HG02852 (cell line): ENCODE measurements around the gene PNLIPRP2.

Source experiments
- ATAC-seq: cut with Tn5 transposase; IDR thresholded peaks from one replicate; pipeline ENCODE4 v1.9.1; 2021; ENCODE audit warnings: mild to moderate bottlenecking, moderate library complexity; ENCODE audit not compliant: unreplicated experiment

PNLIPRP2 gene

DNA sequence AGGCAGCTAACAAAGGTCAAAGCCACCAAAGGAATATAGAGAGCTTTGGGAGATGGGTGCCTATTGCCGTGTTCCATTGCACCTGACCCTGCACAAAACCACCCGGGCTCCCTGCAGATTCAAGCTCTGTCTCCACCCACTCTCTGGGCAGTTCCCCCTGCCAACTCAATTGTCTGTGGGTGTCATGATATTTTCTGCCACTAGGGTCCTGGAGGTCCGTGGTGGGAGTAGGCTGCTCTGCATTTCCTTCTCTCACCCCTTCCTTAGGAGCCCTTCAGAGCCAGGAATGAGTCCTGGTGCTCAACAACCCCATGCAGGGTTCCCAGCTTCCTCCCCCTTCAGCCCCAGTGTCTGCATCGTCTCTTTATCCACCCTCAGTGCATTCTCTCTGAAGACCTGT, 34.1 kb downstream of the PNLIPRP2 start:
- ATAC-seq = no peak

DNA sequence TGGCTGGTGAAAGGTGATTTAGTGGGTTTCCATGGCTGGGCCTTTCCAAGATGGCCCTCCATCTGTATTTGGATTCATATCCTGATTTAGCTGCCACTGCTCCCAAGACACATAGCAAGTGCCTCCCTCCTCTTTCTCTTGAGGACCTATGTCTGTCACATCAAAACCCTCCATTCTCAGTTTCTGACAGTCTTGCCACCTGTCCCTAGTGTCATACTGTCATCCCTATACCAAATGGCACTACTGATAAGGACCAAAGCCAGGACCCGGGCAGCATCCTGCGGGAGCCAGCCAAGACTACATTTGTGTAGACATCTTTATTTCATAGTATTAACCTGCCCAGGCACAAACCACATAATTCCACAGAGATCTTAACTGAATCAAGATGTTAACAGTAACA, 34.8 kb downstream of the PNLIPRP2 start:
- ATAC-seq = no peak

DNA sequence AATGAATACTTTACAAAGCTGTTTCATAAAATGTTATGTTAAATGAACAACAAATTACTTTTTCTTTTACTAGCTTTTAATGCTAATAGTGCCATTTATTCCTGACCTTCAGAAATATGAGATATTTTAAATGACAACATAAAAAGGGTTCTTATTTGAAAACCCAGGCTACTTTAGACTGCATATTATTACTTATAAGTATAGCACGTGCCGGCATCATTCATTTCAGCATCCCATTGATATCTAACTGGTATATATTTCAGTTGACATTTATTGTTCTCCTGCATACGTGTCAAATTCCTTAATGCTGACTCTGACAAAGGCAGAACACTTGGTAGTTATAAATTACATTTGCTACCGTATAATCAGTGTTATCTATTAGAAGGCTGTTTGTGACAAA, 35.3 kb downstream of the PNLIPRP2 start:
- no peak for ATAC-seq

DNA sequence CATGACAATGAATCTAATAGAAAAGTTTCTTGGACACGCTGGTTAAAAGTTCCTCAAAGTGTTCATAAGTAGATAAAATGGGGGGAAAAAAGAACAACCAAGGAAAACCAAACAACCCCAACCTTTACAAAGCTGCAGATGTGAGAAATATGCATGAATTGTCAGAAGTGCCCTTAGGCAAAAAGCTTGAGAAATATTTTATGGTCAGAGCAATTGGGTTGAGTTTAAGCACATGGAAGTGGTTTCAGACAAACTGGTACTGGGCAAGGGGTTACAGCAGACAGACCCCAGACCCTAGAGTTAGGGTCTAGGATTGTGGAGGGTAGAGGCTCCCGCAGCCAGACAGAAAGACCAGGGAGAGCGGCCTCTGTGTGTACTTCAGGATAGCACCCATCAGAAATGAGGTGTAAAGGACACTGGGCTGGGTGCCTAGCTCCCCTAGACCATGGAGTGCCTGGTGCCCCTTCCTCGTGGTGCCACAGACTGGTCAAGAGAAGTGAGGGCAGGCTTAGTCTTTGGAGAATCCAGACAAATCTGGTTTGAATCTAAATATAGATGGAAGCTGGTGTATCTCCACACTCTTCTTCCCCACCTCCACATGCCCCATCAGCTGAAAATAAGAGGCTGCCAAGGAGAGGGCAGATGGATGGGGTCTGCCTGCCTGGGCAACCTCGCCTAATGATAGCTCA, 37.3 kb downstream of the PNLIPRP2 start:
- no peak for ATAC-seq

DNA sequence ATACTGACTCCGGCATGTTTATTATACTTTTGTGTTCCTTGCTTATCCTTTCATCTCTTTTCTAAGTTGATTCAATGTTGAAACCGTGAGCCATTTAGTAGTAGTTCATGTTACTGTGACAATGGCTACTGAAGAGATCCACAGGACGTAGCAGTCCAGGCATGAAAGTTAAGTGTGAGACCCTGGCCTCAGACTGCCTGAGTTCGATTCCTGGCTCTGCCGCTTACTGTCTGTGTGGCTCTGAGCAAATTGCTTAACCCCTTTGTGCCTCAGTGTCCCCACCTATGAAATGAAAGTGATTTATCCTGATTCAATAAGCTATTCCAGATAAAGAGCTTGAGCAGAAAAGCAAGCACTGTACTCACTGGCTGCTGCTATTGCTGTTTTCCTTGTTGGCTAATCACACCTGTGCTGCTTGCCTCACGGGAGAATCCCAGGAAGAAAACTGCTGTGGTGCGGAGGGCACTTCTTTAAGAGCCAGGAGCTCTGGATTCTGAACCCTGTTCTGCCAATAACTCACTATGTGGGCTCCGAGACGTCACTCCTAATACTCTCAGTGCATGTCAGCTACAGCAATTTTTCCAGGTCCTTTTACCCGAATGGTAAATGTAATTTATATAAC, 38.4 kb downstream of the PNLIPRP2 start:
- no peak for ATAC-seq

DNA sequence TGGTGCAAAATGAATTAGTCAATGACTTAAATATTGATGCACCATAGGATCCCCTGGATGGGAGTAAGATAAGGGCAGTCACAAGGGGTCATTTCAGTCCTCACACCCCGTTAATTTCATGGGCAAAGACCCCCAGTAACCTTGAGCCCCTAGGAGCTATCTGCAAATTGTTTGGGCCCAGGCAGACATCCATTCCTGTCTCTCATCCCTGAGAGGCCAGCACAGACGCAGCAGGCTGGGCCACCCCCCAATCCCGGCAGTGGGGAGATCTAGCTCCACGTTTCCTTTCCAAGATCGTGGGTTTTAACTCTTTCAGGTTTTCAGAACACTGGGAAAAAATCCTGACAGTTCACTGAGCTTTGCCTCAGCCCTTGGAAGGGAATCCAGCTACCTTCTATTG, 40.1 kb downstream of the PNLIPRP2 start:
- no peak for ATAC-seq

DNA sequence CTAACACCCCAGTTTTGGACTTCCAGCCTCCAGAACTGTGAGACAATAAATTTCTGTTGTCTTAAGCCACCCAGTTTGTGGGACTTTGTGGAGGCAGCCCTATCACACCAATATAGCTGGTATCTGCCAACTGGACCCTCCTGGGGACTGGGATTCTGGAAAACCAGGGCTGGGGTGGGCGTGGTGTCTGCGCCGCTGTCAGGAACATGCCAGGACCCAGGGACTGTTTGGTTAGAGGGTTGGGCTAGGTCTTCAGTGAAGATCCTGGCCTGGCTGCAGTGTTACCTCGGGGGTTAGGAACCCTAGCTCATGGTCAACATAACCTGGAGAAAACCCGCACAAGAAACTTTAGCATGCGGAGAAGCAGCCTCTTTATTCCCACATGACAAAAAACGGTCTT, 42.6 kb downstream of the PNLIPRP2 start:
- ATAC-seq = no peak

DNA sequence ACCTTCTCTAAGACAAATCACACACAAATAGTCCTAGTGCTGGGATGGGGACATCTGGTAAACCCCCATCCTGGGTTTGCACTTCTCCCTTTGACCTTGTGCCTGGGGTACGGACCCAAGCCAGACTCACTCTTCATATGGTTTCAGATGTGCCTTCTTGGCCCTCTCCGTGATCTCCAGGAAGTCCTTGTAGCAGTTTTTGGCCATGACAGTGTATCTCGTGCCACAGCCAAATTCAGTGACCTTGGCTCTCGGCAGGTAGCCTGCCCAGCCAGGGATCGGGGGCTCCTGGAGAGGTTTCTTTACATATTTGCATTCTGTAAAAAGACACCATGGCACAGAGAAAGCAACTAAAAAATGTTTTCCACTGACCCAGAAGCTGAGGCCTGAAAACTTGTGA, 43.9 kb downstream of the PNLIPRP2 start:
- ATAC-seq = no peak

DNA sequence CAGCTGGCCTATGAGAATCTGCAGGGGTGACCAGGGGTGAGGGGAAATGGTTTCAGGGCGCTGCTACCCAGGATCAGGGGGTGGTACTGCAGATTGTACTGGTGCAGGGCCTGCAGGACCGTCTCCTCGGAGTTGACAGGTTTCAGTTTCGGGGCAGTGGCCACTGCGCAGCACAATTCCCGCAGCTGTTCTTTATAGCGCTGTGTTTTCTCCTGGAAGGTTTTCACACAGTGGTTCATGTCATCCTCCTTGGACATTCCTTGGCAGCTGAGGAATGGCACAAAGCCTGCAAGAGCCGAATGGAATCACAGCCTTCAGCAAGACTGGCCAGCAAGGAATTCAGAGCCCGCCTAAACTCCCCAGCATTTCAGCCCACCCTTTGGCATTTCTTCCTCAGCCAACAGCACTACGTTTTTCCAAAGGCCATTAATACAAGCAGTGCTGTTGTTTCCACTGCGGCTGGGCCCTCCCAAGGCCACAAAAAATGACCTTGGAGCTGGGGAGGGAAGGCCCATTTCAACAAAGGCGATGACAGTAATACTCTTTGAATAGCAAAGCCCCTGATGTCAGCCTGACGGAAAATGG, 44.9 kb downstream of the PNLIPRP2 start:
- ATAC-seq = no peak

DNA sequence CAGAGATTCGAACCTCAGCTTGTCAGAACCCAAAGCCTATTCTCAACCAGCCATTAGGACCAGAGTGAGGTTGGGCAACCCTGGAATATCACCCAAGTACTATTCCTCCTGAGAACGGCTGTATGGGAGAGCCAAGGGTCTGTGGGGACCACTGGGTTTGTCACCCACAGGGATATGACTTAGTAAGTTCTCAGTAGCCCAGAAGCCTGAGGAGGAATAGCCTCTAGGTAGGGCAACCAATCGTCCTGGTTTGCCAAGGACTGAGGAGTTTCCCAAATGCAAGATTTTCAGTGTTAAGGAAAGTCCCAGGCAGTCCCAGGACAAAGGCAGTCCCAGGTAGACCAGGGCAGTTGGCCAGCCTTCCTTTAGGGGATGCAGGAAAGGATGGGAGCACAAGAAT, 46.7 kb downstream of the PNLIPRP2 start:
- no peak for ATAC-seq

DNA sequence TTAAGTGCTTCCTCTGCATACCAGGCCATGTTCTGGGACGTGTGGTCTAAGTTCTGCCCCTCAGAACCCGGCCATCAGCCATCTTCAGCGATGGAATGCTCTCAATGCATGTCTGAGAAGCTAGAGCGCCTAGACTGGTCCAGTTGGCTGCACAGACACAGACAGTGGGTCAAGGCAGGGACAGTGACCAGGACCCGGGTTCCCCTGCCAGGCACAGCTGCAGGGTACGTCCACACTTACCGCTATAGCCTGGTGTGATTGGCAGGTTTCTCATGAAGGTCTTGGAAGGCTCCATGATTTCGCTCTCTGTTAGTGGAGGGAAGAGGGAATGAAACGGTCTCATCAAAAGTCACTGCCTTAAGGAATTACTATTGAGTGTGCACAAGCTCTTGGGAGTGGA, 47.3 kb downstream of the PNLIPRP2 start:
- no peak for ATAC-seq

DNA sequence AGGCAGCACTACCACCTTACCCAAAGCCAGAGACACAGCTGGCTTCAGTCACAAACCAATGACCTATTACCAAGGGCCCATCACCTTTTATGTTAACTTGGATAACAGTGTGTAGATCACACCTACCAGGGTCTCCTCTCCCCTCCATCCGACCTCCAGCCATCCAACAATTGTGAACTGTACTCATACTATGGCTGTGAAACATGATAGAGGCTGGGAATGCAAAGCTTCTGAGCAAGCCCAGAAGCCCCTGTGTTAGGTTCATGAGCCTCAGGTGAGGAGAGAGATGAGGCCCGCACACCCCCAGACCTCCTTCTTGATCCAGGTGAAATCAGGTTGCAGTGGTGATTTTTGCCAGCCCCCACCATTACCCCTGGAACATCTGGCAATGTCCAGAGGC, 47.7 kb downstream of the PNLIPRP2 start:
- ATAC-seq = no peak

DNA sequence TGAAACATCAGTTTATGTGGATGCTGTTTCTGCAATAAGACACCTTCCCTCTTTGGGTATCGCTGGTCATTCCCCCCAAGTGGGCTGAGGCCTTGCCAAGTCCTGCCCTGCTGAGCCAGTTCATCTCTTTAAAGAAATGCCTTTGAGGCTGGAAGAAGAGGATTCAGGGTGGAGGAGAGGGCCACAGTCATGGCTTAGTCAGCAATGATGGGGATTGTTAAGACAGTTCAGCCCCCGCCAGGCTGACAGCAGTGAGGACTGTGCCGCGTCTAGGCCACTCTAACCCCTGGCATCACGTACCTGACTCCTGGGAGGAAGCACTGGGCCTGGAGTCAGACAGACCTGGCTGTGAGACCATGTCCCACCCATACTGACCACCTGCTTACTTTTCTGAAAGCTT, 48.3 kb downstream of the PNLIPRP2 start:
- ATAC-seq = no peak

DNA sequence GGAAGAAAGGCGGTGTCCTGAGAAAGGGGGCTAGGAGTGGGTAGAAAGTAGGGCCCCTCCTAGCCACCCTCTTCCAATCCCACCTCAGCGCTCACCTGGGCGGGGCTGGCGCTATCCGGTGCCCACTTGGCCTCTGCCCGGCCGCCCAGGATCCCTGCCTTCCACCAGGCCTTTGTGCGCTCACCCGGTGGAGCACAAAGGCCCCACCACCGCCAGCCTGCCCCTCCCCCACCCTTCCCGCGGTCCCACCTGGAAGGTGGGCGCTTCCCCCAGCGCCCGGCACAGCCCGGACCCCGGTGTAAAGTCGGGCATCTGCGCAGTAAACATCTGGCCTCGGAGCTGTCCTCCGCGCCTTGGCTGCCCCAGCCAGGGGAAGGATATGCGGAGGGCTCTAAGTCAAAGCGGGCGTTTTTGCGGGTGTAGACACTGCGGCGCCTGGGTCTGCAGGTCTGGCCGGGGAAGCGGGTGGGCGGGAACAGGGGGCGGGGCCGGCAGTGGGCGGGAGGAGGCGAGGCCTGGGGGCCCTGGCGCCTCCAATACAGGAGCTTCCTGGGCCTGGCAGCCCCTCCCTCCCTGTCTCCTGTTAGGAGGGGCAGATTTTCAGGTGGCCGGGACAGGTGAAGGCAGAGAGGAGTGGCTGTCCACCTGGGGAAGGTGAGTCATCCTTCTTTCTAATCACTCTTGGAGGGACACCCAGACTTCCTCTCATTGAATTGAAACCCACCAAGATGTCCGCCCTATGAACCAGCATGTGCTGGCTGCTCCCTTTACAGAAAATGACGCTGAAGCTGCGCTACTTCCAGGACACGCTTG, 49.3 kb downstream of the PNLIPRP2 start:
- no peak for ATAC-seq

DNA sequence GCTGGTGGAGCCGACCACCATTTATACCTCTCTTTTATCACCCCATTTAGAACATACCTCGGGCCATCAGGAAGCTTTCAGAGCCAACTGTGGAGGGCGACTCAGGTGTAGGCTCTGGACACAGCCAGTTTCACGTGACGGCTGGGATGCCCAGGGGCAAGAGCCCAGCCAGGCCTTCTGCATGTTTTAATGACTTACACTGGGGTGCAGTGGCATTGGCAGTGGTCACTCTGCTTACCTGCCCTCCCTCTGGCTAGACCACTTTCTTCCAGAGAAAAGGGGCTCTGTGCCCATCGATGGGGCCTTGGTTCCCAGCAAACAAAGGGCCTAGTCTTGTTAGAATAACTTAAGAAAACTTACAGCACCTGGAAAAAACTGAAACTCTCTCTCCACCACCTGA, 50.0 kb downstream of the PNLIPRP2 start:
- ATAC-seq = no peak

DNA sequence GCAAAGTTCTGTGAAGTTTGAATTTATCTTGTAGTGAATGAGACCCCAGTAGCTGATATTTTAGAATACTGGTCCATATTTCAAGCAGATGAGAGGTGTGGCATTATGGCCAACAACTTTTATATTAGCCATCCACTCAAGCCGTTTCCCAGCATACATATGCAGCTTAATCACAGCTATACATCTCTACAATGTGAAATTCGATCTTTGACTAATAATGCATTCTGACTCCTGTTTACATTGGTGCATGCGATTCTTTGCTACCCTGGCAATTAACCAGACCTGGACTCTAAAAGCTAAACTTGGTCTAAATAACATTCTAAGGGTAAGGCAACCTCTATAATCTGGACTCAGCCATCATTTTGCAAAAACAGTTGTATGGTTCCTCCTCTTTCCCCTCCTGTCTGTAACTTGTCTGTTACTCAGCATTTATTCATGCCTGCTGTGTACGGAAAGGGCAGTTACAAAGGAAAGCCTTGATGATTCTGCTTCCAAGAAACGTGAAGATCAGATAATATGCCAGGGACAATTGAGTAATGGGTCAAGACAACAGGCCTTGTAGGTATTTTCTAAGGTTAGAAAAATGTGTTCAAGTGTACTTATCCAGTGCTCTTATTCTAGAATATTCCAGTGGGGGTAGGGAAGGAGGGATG, 50.6 kb downstream of the PNLIPRP2 start:
- no peak for ATAC-seq

DNA sequence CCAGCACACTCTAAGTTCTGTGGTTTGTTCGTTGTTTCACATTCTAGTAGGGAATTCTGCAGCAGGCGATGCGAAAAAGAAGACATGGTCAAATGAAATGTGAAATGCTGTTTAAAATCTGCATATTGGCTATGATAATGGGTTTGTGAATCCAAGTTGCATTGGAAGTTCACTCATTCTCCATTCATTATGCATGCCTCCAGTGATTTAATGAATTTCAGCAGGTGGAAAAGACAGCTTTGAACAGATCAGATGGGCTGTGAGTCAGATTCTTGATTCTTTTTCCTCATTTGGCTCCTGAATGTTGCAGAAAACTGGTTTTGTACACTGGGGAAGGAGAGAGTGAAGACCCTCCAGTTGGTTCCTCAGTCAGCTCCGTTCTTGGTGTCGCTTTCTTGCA, 52.1 kb downstream of the PNLIPRP2 start:
- ATAC-seq = no peak

DNA sequence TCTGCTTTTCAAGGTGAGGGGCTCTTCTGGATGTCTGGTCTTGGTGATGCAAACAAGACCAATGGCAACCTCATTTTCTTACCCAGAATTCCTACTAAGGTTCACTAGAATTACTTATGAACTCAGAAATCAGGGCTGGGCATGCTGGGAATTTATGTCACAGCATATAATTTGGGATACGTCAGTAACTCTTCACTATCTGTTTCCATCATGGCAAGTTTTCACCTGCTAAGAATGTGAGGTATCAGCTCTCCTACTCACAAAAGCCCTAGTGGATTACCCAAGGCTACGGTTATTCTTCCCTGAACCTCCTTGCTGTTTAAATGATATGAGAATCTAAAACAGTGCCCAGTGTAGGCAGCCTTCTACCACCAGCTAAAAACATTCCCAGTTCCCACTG, 53.1 kb downstream of the PNLIPRP2 start:
- no peak for ATAC-seq

DNA sequence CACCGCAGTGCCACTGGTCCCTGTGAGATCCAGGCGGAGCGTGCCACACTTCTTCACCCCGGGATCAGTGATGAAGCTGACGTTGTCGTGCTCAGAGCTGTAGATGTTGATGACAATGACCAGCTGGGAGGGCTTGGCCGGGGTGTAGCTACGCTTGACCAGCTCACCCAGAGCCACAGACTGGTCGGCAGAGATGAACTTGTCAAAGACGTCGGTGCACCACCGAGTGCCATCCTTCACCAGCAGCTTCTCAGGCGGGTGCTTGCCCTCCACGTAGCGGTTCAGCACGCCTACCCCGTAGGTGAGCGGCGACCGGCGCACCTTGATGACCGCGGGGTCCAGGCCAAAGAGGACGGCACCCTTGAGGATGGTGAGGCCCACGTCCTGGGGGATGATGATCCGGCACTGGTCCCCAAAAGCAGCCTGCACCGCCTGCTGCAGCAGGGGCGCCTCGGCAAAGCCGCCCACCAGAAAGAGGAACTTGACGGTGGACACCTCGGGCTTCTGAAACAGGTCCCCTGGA, 54.2 kb downstream of the PNLIPRP2 start:
- no peak for ATAC-seq

DNA sequence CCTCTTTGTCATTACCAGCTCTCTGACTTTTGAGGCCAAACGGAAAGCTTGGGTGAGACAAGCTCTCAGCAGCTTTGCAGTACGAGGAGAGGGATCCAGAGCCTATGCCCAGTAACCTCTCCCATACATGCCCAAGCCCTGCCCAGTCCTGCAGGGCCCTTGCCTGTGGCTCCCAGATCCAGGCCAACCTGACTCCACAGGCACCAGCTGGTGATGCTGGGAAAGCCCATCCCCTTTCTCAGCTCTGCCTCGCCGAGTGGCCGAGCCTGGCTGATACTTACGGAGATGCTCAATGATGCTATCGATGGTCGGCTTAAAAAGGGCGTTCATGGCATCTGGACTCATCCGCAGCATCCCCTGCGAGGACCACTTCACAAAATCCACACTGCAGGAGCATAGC, 55.4 kb downstream of the PNLIPRP2 start:
- ATAC-seq = no peak

DNA sequence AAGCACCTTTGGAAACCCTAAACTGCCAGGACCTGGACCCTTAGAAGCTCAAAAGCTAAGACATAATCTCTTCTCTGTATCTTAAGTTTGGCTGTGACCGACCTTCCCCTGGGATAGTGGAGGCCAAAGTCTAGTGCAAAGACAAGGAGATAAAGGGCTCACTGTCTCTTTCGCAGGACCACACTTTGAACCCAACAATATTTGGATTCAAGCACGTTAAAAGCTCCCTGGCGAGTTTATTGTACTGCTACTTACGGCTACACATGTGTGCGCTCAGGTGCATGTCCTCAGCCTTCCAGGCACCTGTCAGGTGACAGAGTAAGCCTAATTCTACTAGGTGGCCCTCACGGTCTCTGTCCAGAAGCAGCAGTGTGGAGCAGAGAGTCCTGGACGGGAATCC, 55.9 kb downstream of the PNLIPRP2 start:
- no peak for ATAC-seq
